GM12878 (cell line): ENCODE data around the gene ZNF276. TPM values are rescaled to one million over a fixed set of nuclear protein-coding genes. Genes with fewer than 3 reads are reported as not detected.
A peak's percentile ranks its signal among the peaks of the same experiment; 100 is the strongest.
"Not testable (repeated sequence)": the region's sequence is repeated elsewhere in the genome, so short reads cannot be mapped to it uniquely, and the experiment has no call there.

Source experiments
- ATAC-seq: fragments of 200-7000 bp; cut with Tn5 transposase; 3 replicates; pipeline ENCODE4 v1.9.1; 2020; ENCODE audit warnings: mild to moderate bottlenecking, moderate library complexity
- BruUV-seq: library from RNA; stranded (reverse); fragments of 400-500 nt; replicated peaks from 2 replicates; lab custom pipeline; 2021; lab: Mats Ljungman, UMichigan
- CTCF ChIA-PET: fragments of 300-600 bp; sonication (Branson Sonifier 250); formaldehyde crosslinking; extraction: SDS; loops from one replicate; lab custom pipeline; 2021; ENCODE audit warnings: inconsistent platforms; lab: Yijun Ruan, JAX
- POLR2A ChIA-PET: fragments of 350-600 bp; formaldehyde crosslinking; extraction: SDS; loops from one replicate; lab custom pipeline; 2021; ENCODE audit warnings: inconsistent platforms; lab: Charles Lee
- RAD21 ChIA-PET: fragments of 300-600 bp; sonication (Branson Sonifier 250); formaldehyde crosslinking; loops from one replicate; lab custom pipeline; 2023; ENCODE audit warnings: antibody characterized with exemption; ENCODE audit not compliant: unreplicated experiment; lab: Charles Lee
- SMC1A ChIA-PET: fragments of 300-600 bp; sonication (Branson Sonifier 250); formaldehyde crosslinking; loops from one replicate; lab custom pipeline; 2023; ENCODE audit not compliant: unreplicated experiment, uncharacterized antibody; lab: Charles Lee
- DNase-seq: peaks from one replicate; pipeline ENCODE4 v3.0.0-alpha.2; 2011; ENCODE audit warnings: low read depth, low spot score
- FAIRE-seq: peaks from 3 replicates; lab custom pipeline; 2011; peaks lifted over from hg19 to GRCh38; lab: Jason Lieb, UNC
- H2AFZ ChIP-seq: 2 replicates; pipeline ENCODE4 v1.6.0; 2011; ENCODE audit warnings: low read depth, low read length, control low read depth; ENCODE audit not compliant: control insufficient read depth
- H3K27ac ChIP-seq: 2 replicates; pipeline ENCODE4 v1.5.1; 2011; ENCODE audit warnings: control low read depth; ENCODE audit not compliant: control insufficient read depth, insufficient read depth
- H3K27me3 ChIP-seq, 2 experiments: replicated peaks in 1 of 2; 2 replicates each; pipeline versions ENCODE4 v1.6.0 to v1.6.1; 2011; ENCODE audit warnings: low read length in 1 of 2; ENCODE audit not compliant: control insufficient read depth in 2 of 2, insufficient read depth in 2 of 2
- H3K36me3 ChIP-seq, 2 experiments: 2 replicates each; pipeline ENCODE4 v1.5.1; 2011; ENCODE audit warnings: low read length in 1 of 2; ENCODE audit not compliant: control insufficient read depth in 2 of 2, insufficient read depth in 2 of 2
- H3K4me1 ChIP-seq: 2 replicates; pipeline ENCODE4 v1.6.1; 2011; ENCODE audit warnings: mild to moderate bottlenecking, low read length, moderate library complexity, mixed read lengths; ENCODE audit not compliant: control insufficient read depth, insufficient read depth
- H3K4me2 ChIP-seq: 2 replicates; pipeline ENCODE4 v1.6.0; 2011; ENCODE audit warnings: control low read depth; ENCODE audit not compliant: control insufficient read depth, insufficient read depth
- H3K4me3 ChIP-seq: fragments of 200-600 bp; sonication (generic); 2 replicates; pipeline ENCODE4 v1.5.1; 2016
- H3K79me2 ChIP-seq: 2 replicates; pipeline ENCODE4 v1.6.0; 2011; ENCODE audit warnings: low read length; ENCODE audit not compliant: control insufficient read depth, insufficient read depth
- H3K9ac ChIP-seq: 2 replicates; pipeline ENCODE4 v1.8.0; 2011; ENCODE audit warnings: low read length, control low read depth, mixed read lengths; ENCODE audit not compliant: control insufficient read depth, insufficient read depth
- H3K9me3 ChIP-seq: replicated peaks from 3 replicates; pipeline ENCODE4 v1.5.1; 2011; ENCODE audit warnings: mild to moderate bottlenecking, low read length; ENCODE audit not compliant: control insufficient read depth, insufficient read depth
- H4K20me1 ChIP-seq: 2 replicates; pipeline ENCODE4 v1.6.0; 2011; ENCODE audit not compliant: control insufficient read depth, insufficient read depth
- GABPA ChIP-seq: IDR thresholded peaks from 2 replicates; pipeline ENCODE4 v1.6.1; 2014; ENCODE audit warnings: antibody characterized with exemption, low read depth, mild to moderate bottlenecking, inconsistent platforms
- HCFC1 ChIP-seq: fragments of 150-350 bp; IDR thresholded peaks from 2 replicates; pipeline ENCODE4 v1.6.1; 2014; ENCODE audit warnings: low read length
- JUND ChIP-seq: IDR thresholded peaks from 2 replicates; pipeline ENCODE4 v1.6.1; 2012; ENCODE audit warnings: low read depth, mild to moderate bottlenecking, low read length, improper control_type of control experiment, moderate library complexity
- MYB ChIP-seq: fragments of 150-350 bp; IDR thresholded peaks from 2 replicates; pipeline ENCODE4 v1.6.1; 2014; ENCODE audit warnings: mild to moderate bottlenecking, low read depth, low read length, borderline replicate concordance
- NR2F1 ChIP-seq: fragments of 450-650 bp; conservative IDR thresholded peaks from 2 replicates; pipeline ENCODE4 v1.6.1; 2017; ENCODE audit warnings: mild to moderate bottlenecking
- SUPT20H ChIP-seq: IDR thresholded peaks from 2 replicates; pipeline ENCODE4 v1.6.1; 2011; ENCODE audit warnings: low read depth, mild to moderate bottlenecking, low read length, moderate library complexity, borderline replicate concordance; ENCODE audit not compliant: control insufficient read depth
- ZSCAN29 ChIP-seq: fragments of 450-650 bp; IDR thresholded peaks from 2 replicates; pipeline ENCODE4 v1.6.1; 2017; ENCODE audit warnings: mild to moderate bottlenecking, moderate library complexity
- WGBS: methylation state at CpG from one replicate; pipeline ENCODE4 v1.1.6; 2016; ENCODE audit warnings: low lambda C conversion rate; ENCODE audit not compliant: insufficient replicate concordance, insufficient coverage; ENCODE audit errors: missing lambda C conversion rate; 5-methylcytosine and 5-hydroxymethylcytosine counted together
- in situ Hi-C: fragments of 300-500 bp; cut with MboI; formaldehyde crosslinking; loops from 9 replicates; pipeline ENCODE4 v1.14.3; 2018; ENCODE audit warnings: mixed read lengths
- intact Hi-C: fragments of 100-400 bp; cut with micrococcal nuclease; formaldehyde crosslinking; loops from one replicate; pipeline ENCODE4 v1.14.2; 2022; ENCODE audit not compliant: unreplicated experiment
- polyA plus RNA-seq, 11 experiments: library from polyadenylated mRNA; depleted of rRNA in 4 of 11; unstranded in 6 of 11; stranded (reverse) in 5 of 11; fragments of >200 nt; fragmentation: Nextera tagmentation in 4 of 11; fragmentation: Illumina TruSeq in 1 of 11; extraction: Ambion mirVana in 4 of 11; extraction: Trizol in 1 of 11; gene quantifications; 1 replicate in 1 of 11; 2 replicates in 10 of 11; pipeline versions ENCODE4 v1.2.1 to v1.2.3, GENCODE V29; 2011 to 2016; ENCODE audit warnings: inconsistent platforms in 2 of 11, missing spikeins in 2 of 11, low read depth in 1 of 11
- total RNA-seq, 4 experiments: library from RNA; depleted of rRNA in 3 of 4; stranded (reverse); fragments of >200 nt in 3 of 4; fragmentation: Illumina TruSeq in 1 of 4; extraction: Trizol in 1 of 4; gene quantifications; 2 replicates each; pipeline versions ENCODE4 v1.2.1 to v1.2.3, GENCODE V29; 2013 to 2021
- TF ChIP-seq, protein P1 (sequence below): fragments of 150-350 bp; IDR thresholded peaks from 2 replicates; pipeline ENCODE4 v1.6.1; 2014; ENCODE audit warnings: mild to moderate bottlenecking, low read depth, low read length

Gene ZNF276
- total and polyA plus RNA-seq, 10 of the 15 experiments (the other 5 are each of a cell fraction or from before 2014, with no cell fraction given), result 0.27 to 22.7 (median 8.7) TPM

DNA sequence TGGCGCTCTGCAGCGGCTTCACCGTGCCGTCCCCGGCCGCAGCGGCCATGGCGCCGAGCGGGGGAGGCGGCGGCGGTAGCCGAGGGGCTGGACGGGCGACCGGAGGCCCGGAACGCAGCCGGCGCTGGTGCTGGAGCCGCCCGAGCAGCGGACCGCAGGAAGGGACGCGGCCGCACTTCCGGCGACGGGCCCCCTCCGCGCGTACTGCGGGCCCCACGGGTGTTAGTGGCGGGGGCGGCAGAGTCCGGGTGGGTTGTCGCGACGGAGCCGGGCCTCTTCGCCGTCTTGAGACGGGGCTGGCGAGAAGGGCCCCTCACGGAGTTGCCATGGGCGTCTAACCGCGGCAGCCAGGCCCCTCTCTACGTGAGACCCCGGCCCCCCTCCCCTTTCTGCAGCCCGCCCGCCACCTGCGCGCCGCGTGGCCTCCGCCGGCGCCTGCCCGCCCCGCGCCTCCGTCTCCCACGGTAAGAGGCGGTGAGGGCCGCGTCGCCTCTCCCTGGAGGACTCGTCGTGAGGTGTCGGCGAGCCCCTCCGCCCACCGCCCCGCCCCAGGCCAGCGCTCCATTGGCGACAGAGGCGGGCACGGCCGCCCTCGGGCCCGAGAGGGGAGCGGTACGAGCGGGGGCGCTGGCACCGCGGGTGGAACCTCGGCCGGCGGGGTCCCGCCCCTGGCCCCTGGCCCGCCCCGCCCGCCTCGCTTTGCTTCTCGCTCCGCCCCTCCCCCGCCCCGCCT, at the start of gene ZNF276, which contains the start of gene VPS9D1 (continued):
- TF ChIP-seq, protein P1, sequence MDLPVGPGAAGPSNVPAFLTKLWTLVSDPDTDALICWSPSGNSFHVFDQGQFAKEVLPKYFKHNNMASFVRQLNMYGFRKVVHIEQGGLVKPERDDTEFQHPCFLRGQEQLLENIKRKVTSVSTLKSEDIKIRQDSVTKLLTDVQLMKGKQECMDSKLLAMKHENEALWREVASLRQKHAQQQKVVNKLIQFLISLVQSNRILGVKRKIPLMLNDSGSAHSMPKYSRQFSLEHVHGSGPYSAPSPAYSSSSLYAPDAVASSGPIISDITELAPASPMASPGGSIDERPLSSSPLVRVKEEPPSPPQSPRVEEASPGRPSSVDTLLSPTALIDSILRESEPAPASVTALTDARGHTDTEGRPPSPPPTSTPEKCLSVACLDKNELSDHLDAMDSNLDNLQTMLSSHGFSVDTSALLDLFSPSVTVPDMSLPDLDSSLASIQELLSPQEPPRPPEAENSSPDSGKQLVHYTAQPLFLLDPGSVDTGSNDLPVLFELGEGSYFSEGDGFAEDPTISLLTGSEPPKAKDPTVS, result no peak
- TF ChIP-seq GABPA (peak; percentile 93), ZSCAN29 (peak; percentile 84), NR2F1 (peak; percentile 78), SUPT20H (no peak), JUND (peak; percentile 52; the same call in 1 of the 2 replicates), HCFC1 (peak; percentile 87), MYB (no peak)

DNA sequence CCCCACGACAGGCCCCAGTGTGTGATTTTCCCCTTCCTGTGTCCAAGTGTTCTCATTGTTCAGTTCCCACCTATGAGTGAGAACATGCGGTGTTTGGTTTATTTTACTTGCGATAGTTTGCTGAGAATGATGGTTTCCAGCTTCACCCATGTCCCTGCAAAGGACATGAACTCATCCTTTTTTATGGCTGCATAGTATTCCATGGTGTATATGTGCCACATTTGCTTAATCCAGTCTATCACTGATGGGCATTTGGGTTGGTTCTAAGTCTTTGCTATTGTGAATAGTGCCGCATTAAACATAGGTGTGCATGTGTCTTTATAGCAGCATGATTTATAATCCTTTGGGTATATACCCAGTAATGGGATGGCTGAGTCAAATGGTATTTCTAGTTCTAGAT, 49.8 kb upstream of the ZNF276 start:
- ATAC-seq, result not testable (repeated sequence)

More for the DNA sequence above, 49.8 kb upstream of the ZNF276 start:
- ChIA-PET RAD21 (interaction anchor here (1.3 kb wide), 1 partner anchor 29 kb away, joined by 5 read pairs; no protein-coding TSS in a partner anchor), CTCF (interaction anchor here (0.6 kb wide), 1 partner anchor 18 kb away, joined by 3 read pairs; no protein-coding TSS in a partner anchor), POLR2A (interaction anchor here (0.6 to 0.7 kb wide), 2 partner anchors 177 to 248 kb away, joined by 4 read pairs; no protein-coding TSS in a partner anchor)
- WGBS, result 81% methylated on average over 3 of the region's 4 CpGs
- H3K9ac ChIP-seq, H4K20me1 ChIP-seq, H2AFZ ChIP-seq, BruUV-seq, H3K79me2 ChIP-seq, DNase-seq, H3K4me2 ChIP-seq, in situ Hi-C loops, H3K9me3 ChIP-seq, H3K36me3 ChIP-seq, SMC1A ChIA-PET, H3K27ac ChIP-seq, H3K4me3 ChIP-seq, H3K27me3 ChIP-seq, FAIRE-seq, H3K4me1 ChIP-seq, intact Hi-C loops: not testable (repeated sequence)
